M059J (cell line): ENCODE results near the gene RPRD2. TPM values are rescaled to one million over a fixed set of nuclear protein-coding genes. Genes with fewer than 3 reads are reported as not detected.

Source experiments
- DNase-seq: peaks from one replicate; pipeline ENCODE4 v3.0.0-alpha.2; 2012; ENCODE audit warnings: low read depth
- total RNA-seq: library from RNA; depleted of rRNA; stranded (reverse); fragments of >200 nt; shearing (Covaris generic); gene quantifications from 2 replicates; pipeline ENCODE4 v1.2.3, GENCODE V29; 2014; rRNA removed

The RPRD2 gene
- total RNA-seq, 1 experiment from 2014 or later: 20.3 TPM

DNA sequence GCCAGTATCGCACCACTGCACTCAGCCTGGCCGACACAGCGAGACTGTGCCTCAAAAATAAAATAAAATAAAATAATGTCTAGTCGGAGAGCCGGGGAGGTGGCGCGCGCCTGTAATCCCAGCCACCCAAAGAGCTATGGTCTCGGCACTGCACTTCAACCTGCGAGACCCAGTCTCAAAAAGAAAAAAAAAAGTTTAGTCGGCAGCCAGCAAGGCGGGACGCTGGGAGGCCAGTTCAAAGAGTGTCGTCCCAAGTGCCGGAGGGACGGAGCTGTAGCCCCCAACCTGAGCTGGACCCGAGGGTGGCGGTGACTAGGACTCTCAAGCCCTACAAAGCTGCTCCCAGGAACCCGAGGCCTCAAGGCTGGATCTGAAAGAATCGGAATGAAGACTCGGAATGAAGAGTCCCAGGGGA lies 151.0 kb downstream of the RPRD2 start:
- DNase-seq: no peak

DNA sequence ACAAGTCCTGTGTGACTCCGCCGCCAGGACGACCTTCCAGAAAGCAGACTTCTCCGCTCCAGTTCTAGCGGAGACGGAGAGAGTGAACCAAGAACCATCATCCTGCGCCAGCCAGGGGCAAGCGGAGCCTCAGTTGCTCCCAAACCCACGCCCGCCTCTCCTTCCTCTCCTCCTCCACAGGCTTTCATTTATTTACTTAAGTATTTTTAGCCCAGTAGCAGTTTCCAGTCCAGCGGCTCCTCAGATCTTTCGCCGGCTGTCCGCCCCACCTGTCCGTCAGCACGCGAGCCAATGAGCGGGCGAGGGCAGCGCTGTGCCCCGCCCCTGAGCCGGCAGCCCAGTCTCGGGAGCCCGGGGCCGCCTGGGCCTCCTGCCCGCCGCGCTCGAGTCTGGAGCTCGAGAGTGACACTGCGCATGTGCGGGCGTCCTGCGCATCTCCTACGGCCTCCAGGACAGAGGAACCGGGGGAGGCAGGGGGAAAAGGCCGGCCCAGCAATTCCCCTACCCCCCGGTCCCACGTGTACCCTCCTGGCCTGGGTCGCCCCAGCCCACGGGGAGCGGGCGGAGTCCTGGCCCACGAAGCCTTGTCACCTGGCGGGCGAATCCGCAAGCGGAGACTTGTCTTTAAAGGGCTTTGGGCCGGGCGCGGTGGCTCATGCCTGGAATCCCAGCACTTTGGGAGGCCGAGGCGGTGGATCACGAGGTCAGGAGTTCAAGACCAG lies 151.5 kb downstream of the RPRD2 start, which contains the start of gene FALEC:
TSS of gene FALEC (plus strand) at position 425 of the 722 bp plus-strand sequence.
- DNase-seq: peak; percentile 96

DNA sequence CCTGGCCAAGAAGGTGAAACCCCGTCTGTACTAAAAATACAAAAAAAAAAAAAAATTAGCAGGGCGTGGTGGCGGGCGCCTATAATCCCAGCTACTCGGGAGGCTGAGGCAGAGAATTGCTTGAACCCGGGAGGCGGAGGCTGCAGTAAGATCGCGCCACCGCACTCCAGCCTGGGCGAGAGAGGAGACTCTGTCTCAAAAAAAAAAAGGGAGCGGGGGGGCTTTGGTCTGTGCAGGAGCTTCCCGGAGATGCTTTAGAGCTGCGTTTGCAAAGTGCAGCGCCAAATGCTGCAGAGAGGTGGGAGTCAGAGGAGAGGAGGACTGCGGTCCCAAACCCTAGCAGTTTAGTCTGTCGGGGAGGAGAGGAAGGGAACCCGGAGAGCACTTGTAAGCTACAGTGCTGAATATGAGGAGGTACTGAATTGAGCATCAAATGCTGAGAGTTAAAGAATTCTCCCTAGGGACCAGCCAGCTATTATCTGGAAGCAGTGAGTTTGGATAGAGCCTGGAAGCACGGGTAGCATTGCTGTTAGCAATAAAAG lies 152.2 kb downstream of the RPRD2 start:
- peak; percentile 25 for DNase-seq

DNA sequence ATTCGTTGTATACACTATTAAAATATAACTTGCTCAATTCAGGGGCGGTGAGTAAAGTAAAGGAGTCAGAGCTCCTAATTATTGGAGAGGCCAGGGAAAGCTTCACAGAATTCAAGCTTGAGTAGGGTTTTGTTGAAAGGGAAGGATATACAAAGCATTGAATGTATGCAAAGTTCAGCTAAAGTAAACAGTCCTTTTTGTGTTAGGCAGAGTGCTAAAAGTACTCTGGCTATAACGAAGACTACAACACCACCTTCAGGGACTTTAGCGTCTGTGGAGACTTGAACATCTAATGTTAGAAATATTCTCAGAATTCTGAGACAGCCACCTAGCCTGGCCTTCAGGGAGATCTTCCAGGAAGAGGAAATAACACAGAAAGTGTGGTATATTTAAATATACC lies 152.7 kb downstream of the RPRD2 start:
- peak; percentile 24 for DNase-seq

DNA sequence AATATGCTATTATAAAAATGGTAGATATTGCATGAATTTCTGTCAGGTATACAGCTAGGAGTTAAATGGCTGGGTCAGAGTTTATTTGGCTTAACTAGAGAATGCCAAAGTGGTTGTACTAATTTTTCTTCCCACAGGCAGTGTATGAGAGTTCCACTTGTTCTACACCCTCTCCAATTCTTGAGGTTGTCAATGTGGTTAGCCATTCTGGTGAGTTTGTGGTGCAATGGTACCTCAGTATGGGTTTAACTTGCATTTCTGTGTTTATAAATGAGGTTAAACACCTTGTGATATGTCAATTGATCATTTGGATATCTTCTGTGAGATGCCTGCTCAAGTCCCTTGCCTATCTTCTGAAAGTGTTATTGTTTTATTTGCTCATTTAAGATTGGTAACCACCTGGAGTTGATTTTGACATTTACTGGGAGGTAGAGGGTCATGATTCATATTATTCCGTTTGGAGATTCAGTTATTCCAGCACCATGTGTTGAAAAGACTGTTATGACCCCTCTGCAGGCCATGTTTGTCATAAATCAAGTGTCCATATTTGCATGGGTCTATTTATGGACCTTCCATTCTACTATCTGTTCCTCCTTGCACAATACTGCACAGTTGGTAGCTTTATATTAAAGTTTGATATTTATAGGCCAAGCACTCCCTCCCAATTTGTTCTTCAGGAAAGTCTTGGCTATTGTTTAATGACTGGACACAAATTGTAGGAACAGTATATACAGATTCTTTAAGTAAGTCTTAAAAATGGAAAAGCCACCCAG lies 157.4 kb downstream of the RPRD2 start:
- DNase-seq: no peak

DNA sequence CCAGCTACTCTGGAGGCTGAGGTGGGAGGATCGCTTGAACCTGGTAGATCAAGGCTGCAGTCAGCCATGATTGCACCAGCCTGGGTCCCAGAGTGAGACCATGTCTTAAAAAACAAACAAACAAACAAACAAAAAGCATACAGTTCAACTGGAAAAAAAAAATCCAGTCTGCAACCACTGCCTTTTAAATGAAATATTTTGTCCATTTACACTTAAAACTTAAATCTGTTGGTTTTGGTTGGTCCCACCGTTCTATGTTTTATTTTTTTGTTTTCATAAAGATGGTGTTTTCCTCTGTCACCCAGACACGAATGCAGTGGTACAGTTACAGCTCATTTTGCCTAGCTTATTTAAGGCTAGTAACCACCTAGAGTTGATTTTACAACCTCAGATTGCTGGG lies 161.4 kb downstream of the RPRD2 start:
- DNase-seq: no peak

Other genes with a start within 250 kb of the RPRD2 start
- 34.9 and 46.8 TPM in 2 replicates for gene PLEKHO1, start 214.2 kb upstream of the RPRD2 start, total RNA-seq
- 50.2 and 64.4 TPM in 2 replicates for gene ANP32E, start 128.0 kb upstream of the RPRD2 start, total RNA-seq
- gene CA14, start 106.4 kb upstream of the RPRD2 start, total RNA-seq: not detected in 2 replicates
- 153 and 163 TPM in 2 replicates for gene APH1A, start 95.1 kb upstream of the RPRD2 start, total RNA-seq
- gene C1orf54, start 91.4 kb upstream of the RPRD2 start, total RNA-seq: 1.0 and 4.3 TPM in 2 replicates
- gene CIART, start 81.6 kb upstream of the RPRD2 start, total RNA-seq: 11.4 and 22.2 TPM in 2 replicates
- gene MRPS21, start 70.3 kb upstream of the RPRD2 start, total RNA-seq: 42.4 and 49.3 TPM in 2 replicates
- gene PRPF3, start 42.6 kb upstream of the RPRD2 start, total RNA-seq: 43.2 and 58.5 TPM in 2 replicates
- gene TARS2, start 123.3 kb downstream of the RPRD2 start, total RNA-seq: 13.1 and 24.0 TPM in 2 replicates
- 50.2 and 55.8 TPM in 2 replicates for gene ECM1, start 144.0 kb downstream of the RPRD2 start, total RNA-seq
- not detected in 2 replicates for gene FALEC, start 151.6 kb downstream of the RPRD2 start, total RNA-seq
- 1.2 and 2.0 TPM in 2 replicates for gene ADAMTSL4, start 185.3 kb downstream of the RPRD2 start, total RNA-seq
- 130 and 216 TPM in 2 replicates for gene MCL1, start 215.5 kb downstream of the RPRD2 start, total RNA-seq